Small intestine (tissue), 7 donors: Measurements from ENCODE around the gene MVB12B. TPM values are rescaled to one million over a fixed set of nuclear protein-coding genes. Genes with fewer than 3 reads are reported as not detected.

Source experiments
- DNase-seq, 2 donors: peaks; one replicate each; pipeline versions ENCODE4 v3.0.0 to v3.0.0-alpha.2; 2013
- FAIRE-seq: peaks from 2 replicates; lab custom pipeline; 2012; peaks lifted over from hg19 to GRCh38; lab: Jason Lieb, UNC
- H3K27ac ChIP-seq, 3 donors: one replicate each; pipeline ENCODE4 v1.5.1; 2013; ENCODE audit warnings: low read length in 2 of 3, mild to moderate bottlenecking in 2 of 3, control low read depth in 1 of 3, inconsistent platforms in 1 of 3, low read depth in 1 of 3, moderate library complexity in 1 of 3
- H3K27me3 ChIP-seq, 3 donors: one replicate each; pipeline ENCODE4 v1.6.1; 2013; ENCODE audit warnings: low read length in 3 of 3, inconsistent platforms in 1 of 3; ENCODE audit not compliant: control insufficient read depth in 3 of 3, insufficient read depth in 3 of 3
- H3K36me3 ChIP-seq, 3 donors: one replicate each; pipeline ENCODE4 v1.6.1; 2013; ENCODE audit warnings: low read length in 3 of 3, inconsistent platforms in 1 of 3, low read depth in 1 of 3, mild to moderate bottlenecking in 1 of 3, moderate library complexity in 1 of 3; ENCODE audit not compliant: control insufficient read depth in 3 of 3, insufficient read depth in 2 of 3
- H3K4me1 ChIP-seq, 3 donors: one replicate each; pipeline ENCODE4 v1.6.1; 2013; ENCODE audit warnings: low read length in 2 of 3, inconsistent platforms in 1 of 3, low read depth in 1 of 3, mild to moderate bottlenecking in 1 of 3, moderate library complexity in 1 of 3; ENCODE audit not compliant: control insufficient read depth in 3 of 3, insufficient read depth in 2 of 3
- H3K4me3 ChIP-seq, 3 donors: one replicate each; pipeline ENCODE4 v1.5.1; 2013; ENCODE audit warnings: low read length in 3 of 3, control low read depth in 1 of 3, inconsistent platforms in 1 of 3, low read depth in 1 of 3, mild to moderate bottlenecking in 1 of 3, moderate library complexity in 1 of 3
- H3K9me3 ChIP-seq, 2 donors: one replicate each; pipeline ENCODE4 v1.6.1; 2013; ENCODE audit warnings: low read depth in 1 of 2, low read length in 1 of 2; ENCODE audit not compliant: control insufficient read depth in 2 of 2, insufficient read depth in 1 of 2
- WGBS, 3 donors: extraction: QIAGEN DNeasy Blood & Tissue Kit; methylation state at CpG; one replicate each; pipeline ENCODE4 v1.1.7; 2013; 5-methylcytosine and 5-hydroxymethylcytosine counted together
- polyA plus RNA-seq, 4 donors: library from polyadenylated mRNA; stranded (reverse) in 3 of 4; unstranded in 1 of 4; fragments of 200-250 nt in 3 of 4; fragments of 120-200 nt in 1 of 4; gene quantifications; one replicate each; pipeline versions ENCODE4 v1.2.1 to v1.2.3, GENCODE V29; 2013
- donor health status: healthy with polysubstance abuse.
- donor health status: control.
- donor health status: control.
- donor health status: Bipolar disorder and iron deficiency.
- donor health status: healthy.

The MVB12B gene
- polyA plus RNA-seq, 4 donors = 1.6 to 10.0 (median 4.2) TPM

DNA sequence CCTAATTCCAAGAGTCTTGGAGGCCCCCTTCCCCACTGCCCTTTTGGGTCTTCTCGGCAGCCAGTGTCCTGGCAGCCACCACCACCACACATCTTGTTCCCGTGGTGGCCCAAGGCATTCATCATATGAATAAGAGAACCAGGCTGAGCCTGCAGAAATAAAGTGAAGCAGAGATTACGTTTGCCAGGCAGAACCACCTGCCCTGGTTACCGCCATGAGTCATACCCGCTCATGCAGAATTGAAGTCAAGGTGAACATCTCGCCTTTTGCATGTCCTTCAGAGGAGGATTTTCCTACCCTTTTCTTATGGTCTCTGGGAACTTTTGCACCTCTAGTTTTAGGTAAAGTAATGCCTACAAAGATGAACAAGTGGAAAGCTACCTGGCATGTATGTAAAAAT is 167.6 kb downstream of the MVB12B start:
- no peak for FAIRE-seq
- DNase-seq = no peak
- H3K36me3 ChIP-seq = peaks cover 0 to 40% (median 0%) of the 10 kb centered on the region in 3 donors
- H3K27ac ChIP-seq = no peak overlapping the region
- no peak overlapping the region for H3K4me3 ChIP-seq
- no peaks in the 10 kb centered on the region for H3K9me3 ChIP-seq
- H3K27me3 ChIP-seq = no peaks in the 10 kb centered on the region
- 84 to 93% (median 89%) methylated on average over 6 of the region's 6 CpGs for WGBS, 3 donors
- peaks cover 0 to 4% (median 0%) of the 10 kb centered on the region in 3 donors for H3K4me1 ChIP-seq

DNA sequence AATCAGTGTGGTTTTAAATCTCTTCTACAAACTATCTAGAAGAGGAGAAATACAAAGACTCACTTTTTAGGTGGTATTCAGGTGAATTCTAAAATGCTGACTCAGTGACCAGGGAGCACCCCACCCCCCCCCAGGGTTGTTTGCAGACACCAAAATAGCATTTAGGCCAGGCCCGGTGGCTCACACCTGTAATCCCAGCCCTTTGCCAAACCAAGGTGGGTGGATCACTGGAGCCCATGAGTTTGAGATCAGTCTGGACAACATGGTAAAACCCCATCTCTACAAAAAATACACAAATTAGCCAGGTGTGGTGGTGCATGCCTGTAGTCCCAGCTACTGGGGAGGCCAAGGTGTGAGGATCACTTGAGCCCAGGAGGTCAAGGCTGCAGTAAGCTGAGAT is 168.1 kb downstream of the MVB12B start:
- DNase-seq = no peak
- peaks cover 0 to 5% (median 0%) of the 10 kb centered on the region in 3 donors for H3K27me3 ChIP-seq
- H3K27ac ChIP-seq = no peak overlapping the region
- no peak for FAIRE-seq
- WGBS, 3 donors = 93 to 98% (median 95%) methylated on average over 1 of the region's 1 CpG
- no peak overlapping the region for H3K4me3 ChIP-seq
- no peaks in the 10 kb centered on the region for H3K9me3 ChIP-seq
- peaks cover 0 to 4% (median 0%) of the 10 kb centered on the region in 3 donors for H3K4me1 ChIP-seq
- peaks cover 0 to 36% (median 0%) of the 10 kb centered on the region in 3 donors for H3K36me3 ChIP-seq

DNA sequence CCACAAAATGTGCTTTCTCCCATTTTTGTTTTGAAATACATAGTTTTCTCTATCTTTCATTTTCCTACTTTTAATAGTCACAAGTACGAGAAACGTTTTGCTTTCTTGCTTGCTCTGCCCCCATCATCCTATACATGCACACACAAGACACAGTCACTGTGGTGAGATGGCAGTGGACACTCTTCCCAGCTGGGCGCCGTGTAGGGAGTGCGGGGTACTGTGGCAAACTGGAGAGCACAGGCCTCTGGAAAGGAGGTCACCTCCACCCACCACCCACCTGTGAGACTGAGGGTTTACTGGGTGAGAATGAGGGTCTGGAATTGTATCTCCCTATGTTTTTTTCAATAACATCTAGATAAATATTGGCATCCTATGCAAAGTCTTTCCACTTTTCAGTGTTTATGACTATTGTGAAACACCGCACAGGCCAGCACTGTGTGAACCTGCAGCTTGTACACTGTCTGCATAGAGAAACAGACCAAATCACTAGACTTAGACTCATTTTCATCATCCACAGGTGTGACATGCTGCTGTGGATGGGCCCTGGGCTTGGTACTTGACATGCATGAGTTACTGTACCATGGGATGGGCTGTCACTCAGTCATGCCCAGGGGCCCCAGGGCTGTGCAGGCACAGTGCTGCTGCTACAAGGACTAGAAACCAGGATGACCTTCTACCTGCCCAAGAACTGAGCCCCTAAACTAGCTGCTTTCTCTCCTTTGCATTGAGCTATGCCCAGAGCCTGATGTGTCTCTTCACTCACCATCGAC is 169.0 kb downstream of the MVB12B start:
- DNase-seq (no peak), FAIRE-seq (no peak)
- Histone ChIP-seq H3K27me3 (peaks cover 0 to 13% (median 1%) of the 10 kb centered on the region in 3 donors), H3K36me3 (peaks cover 0 to 34% (median 0%) of the 10 kb centered on the region in 3 donors), H3K4me1 (peaks cover 0 to 4% (median 0%) of the 10 kb centered on the region in 3 donors), H3K9me3 (no peaks in the 10 kb centered on the region), H3K27ac (no peak overlapping the region), H3K4me3 (no peak overlapping the region)
- 88 to 92% (median 91%) methylated on average over 7 of the region's 7 CpGs for WGBS, 3 donors

GRCh38 chr9:126496181-126496576 is 169.6 kb downstream of the MVB12B start:
- WGBS, 3 donors = 69 to 92% (median 84%) methylated on average over 3 of the region's 3 CpGs
- Histone ChIP-seq H3K9me3 (no peaks in the 10 kb centered on the region), H3K27ac (no peak overlapping the region), H3K27me3 (peaks cover 0 to 15% (median 1%) of the 10 kb centered on the region in 3 donors), H3K36me3 (peaks cover 0 to 35% (median 0%) of the 10 kb centered on the region in 3 donors), H3K4me1 (peaks cover 0 to 4% (median 0%) of the 10 kb centered on the region in 3 donors), H3K4me3 (no peak overlapping the region)
- DNase-seq (no peak), FAIRE-seq (no peak)

- no peaks in the 10 kb centered on the region for H3K9me3 ChIP-seq
- no peak for FAIRE-seq
- H3K4me3 ChIP-seq = no peak overlapping the region
- 89 to 96% (median 92%) methylated on average over 14 to 15 of the region's 15 CpGs for WGBS, 3 donors
- H3K27me3 ChIP-seq = peaks cover 0 to 15% (median 1%) of the 10 kb centered on the region in 3 donors
- H3K4me1 ChIP-seq = peaks cover 0 to 4% (median 0%) of the 10 kb centered on the region in 3 donors
- H3K27ac ChIP-seq = no peak overlapping the region
- DNase-seq = no peak
- peaks cover 0 to 40% (median 0%) of the 10 kb centered on the region in 3 donors for H3K36me3 ChIP-seq
Observed at GRCh38 chr9:126496781-126497659, 170.4 kb downstream of the MVB12B start.

- Histone ChIP-seq H3K27me3 (peaks cover 0 to 15% (median 1%) of the 10 kb centered on the region in 3 donors), H3K36me3 (peaks cover 0 to 41% (median 0%) of the 10 kb centered on the region in 3 donors), H3K27ac (no peak overlapping the region), H3K4me1 (peaks cover 0 to 4% (median 0%) of the 10 kb centered on the region in 3 donors), H3K9me3 (no peaks in the 10 kb centered on the region), H3K4me3 (no peak overlapping the region)
- no peak for DNase-seq
- FAIRE-seq = no peak
- WGBS, 3 donors = 75 to 88% (median 84%) methylated on average over 21 of the region's 21 CpGs
Observed at GRCh38 chr9:126497660-126498275, 171.1 kb downstream of the MVB12B start.

DNA sequence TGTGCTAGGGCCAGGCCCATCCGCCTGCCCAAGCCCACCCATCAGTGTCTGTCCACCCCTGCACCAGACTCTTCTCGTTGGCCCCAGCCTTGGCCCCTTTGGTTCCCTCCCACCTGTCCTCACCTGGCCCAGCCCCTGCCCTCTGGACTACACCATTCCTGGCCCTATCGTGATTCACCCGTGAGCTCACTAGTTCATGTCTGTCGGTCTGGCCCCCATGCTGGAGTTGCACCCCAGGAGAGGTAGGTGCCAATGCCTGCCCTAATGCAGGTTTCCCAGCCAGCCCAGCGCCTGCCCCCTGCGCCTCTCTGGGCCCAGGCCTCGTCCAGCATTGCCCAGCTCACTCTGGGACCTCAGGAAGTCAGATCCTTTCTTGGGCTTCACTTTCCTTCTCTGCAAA is 171.7 kb downstream of the MVB12B start:
- no peak overlapping the region for H3K27ac ChIP-seq

More for the DNA sequence above, 171.7 kb downstream of the MVB12B start:
- H3K9me3 ChIP-seq = no peaks in the 10 kb centered on the region
- no peak for DNase-seq
- H3K4me1 ChIP-seq = peaks cover 0 to 4% (median 0%) of the 10 kb centered on the region in 3 donors
- peaks cover 0 to 15% (median 1%) of the 10 kb centered on the region in 3 donors for H3K27me3 ChIP-seq
- no peak for FAIRE-seq
- WGBS, 3 donors = 76 to 82% (median 79%) methylated on average over 8 of the region's 8 CpGs
- H3K36me3 ChIP-seq = peaks cover 0 to 46% (median 0%) of the 10 kb centered on the region in 3 donors
- H3K4me3 ChIP-seq = no peak overlapping the region
